Right ventricle myocardium inferior (tissue), 1 donor: ENCODE measurements around the gene CXCL9. TPM values are rescaled to one million over a fixed set of nuclear protein-coding genes. Genes with fewer than 3 reads are reported as not detected.
"Not testable (repeated sequence)": the region's sequence is repeated elsewhere in the genome, so short reads cannot be mapped to it uniquely, and the experiment has no call there.

Experiments used
- ATAC-seq: fragments of 200-7000 bp; cut with Tn5 transposase; one replicate; pipeline ENCODE4 v1.9.1; 2020; ENCODE audit warnings: mild to moderate bottlenecking, moderate library complexity
- DNase-seq: peaks from one replicate; pipeline ENCODE4 v3.0.0; 2021; ENCODE audit errors: missing footprints
- intact Hi-C: fragments of 100-400 bp; cut with DNase I; formaldehyde crosslinking; loops from one replicate; pipeline ENCODE4 v1.11.0; 2022
- long read RNA-seq: library from polyadenylated mRNA; unstranded; transcript quantifications from one replicate; pipeline ENCODE4 v2.0.0, GENCODE V29; 2021
- total RNA-seq: library from RNA; stranded (reverse); fragmentation: NEBNext Ultra II Directional; extraction: Animal tissue kit (Norgen Biotek cat#: 25700); gene quantifications from one replicate; pipeline ENCODE4 v1.2.1, GENCODE V29; 2021
- donor health status: DM: no; HTN: yes; CAD: no; lungs with severe emphysema.

CXCL9 gene
- total RNA-seq, result 0.35 TPM
- long read RNA-seq, partial matches to known transcripts, result 0 of 1 reads
- long read RNA-seq, other reads (novel, unspliced or antisense), result 1 of 1 reads

DNA sequence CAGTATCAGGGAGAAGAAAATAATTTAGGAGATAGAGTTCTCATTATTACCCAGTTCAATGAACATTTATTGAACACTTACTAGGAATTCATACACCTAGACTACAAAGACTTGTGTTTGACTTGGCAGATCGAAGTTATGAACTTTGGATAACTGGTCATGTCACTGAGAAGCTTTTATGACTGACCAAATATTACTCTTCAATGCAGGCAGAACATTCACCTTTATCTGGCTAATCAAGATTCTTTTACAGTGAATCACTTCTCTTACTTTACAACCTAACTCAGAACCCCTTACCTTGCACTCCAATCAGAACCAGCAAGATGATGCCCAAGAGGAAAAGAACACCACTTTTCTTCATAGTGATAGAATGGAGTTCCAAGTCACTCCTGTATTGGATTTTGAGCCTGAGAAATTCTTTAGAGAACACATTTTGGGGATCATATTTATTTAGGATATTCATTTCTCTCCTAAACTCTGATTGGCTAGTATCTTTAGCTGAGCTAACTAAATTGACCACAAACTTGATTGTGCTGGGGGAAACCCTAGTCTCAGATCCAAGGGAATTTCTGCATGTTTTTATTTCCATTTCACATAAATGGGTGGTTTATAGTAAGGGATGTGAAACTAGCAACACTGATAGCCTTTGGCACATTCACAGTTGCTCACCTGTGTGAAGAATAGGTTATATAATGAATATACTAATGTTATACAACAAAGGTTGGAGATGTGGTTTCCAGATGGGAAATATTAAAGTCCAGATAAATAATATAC lies at the start of gene CXCL9:
Gene CXCL9 (minus strand): TSS at position 421 of the 774 bp plus-strand sequence. CDS start 60 bp downstream, at position 361.
- DNase-seq, result no peak
- no peak for ATAC-seq
- intact Hi-C loops, result no loop called here

DNA sequence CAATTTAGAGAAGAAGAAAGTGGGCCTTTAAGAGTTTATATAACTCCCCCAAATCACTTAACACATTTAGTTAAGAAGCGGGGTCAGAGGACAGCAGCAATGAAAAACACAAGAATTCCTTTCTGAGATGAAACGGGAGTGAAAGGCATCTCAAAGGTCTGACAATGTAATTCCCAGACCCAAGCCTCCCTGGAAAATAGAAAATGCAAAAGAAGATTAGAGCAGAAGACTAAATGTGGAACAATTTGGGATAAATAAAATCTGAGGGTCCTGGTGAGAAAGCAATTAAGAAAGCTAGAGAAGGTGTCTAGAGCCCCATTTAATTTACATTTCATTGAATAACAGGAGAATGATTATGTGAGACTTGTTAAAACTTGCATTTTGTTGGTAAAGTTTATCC lies 48.1 kb upstream of the CXCL9 start:
- intact Hi-C loops, result no loop called here
- DNase-seq (no peak), ATAC-seq (no peak)

DNA sequence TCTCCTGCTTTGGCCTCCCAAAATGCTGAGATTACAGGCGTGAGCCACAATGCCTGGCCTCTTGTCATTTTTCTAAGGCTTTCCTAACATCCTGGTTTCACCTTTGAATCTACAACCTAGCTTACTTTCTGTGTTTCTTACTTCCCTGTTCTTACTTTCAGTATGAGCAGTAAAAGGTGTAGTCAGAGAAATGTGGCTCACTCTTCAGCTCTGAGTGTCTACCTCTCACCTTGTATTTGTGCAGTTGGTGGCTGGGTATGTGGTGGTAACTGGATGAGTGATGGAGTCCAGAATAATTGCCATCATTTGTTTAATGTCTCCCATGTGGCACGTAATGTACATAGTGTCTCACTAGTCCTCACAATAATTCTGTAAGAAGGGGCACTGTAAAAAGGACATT lies 47.7 kb upstream of the CXCL9 start:
- no peak for ATAC-seq
- DNase-seq, result no peak
- intact Hi-C loops, result no loop called here

DNA sequence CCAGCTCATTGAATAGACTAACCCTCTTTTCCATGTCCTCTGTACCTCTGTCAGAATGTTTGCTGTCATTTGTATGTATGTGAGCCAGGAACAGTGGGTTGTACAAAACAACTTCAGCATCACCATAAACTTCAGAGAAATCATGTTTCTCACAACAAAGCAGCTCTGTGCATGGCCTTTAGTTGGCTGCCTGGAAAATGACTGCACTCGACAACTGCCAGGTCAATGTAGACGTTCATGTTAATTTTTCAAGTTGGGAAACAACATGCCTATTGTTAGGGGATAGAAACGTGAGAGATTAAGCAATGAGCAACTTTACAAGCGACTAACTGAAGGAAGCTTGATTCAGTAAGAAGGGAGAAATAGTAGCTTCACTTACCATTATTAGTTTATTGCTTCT lies 46.4 kb upstream of the CXCL9 start:
- ATAC-seq (no peak), DNase-seq (no peak)
- intact Hi-C loops, result no loop called here

DNA sequence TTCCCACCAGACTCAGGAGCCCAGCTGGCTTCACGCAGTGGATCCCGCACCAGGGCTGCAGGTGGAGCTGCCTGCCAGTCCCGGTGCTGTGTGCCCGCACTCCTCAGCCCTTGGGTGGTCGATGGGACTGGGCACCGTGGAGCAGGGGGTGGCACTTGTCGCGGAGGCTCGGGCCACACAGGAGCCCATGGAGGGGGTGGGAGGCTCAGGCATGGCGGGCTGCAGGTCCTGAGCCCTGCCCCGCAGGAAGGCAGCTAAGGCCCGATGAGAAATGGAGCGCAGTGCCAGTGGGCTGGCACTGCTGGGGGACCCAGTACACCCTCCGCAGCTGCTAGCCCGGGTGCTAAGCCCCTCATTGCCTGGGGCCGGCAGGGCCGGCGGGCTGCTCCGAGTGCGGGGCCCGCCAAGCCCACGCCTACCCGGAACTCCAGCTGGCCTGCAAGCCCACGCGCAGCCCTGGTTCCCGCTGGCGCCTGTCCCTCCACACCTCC lies 43.3 kb upstream of the CXCL9 start:
- DNase-seq, ATAC-seq, intact Hi-C loops: not testable (repeated sequence)

DNA sequence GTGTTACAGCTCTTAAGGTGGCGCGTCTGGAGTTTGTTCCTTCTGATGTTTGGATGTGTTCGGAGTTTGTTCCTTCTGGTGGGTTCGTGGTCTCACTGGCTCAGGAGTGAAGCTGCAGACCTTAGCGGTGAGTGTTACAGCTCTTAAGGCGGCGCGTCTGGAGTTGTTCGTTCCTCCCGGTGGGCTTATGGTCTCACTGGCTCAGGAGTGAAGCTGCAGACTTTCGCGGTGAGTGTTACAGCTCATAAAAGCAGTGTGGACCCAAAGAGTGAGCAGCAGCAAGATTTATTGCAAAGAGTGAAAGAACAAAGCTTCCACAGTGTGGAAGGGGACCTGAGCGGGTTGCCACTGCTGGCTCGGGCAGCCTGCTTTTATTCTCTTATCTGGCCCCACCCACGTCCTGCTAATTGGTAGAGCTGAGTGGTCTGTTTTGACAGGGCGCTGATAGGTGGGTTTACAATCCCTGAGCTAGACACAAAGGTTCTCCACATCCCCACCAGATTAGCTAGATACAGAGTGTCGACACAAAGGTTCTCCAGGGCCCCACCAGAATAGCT lies 42.6 kb upstream of the CXCL9 start:
- DNase-seq, intact Hi-C loops, ATAC-seq: not testable (repeated sequence)

DNA sequence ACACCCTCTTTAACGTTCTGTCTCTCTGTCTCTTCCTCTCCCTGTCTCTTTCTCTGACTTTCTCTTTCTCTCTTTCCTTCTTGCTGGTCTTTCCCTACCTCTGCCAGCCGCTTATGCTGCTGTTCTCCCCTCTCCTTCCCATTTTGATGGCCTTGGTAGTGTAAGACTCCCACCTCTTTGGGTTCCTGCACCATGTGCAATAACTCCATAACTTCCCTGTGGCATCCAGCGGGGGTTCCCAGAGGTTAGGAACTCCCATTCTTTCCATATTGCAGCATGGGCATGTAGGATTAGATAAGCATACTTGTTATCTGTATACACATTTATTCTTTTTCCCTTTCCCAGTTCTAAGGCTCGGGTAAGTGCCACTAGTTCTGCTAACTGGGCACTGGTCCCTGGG lies 37.4 kb upstream of the CXCL9 start:
- DNase-seq, ATAC-seq, intact Hi-C loops: not testable (repeated sequence)

DNA sequence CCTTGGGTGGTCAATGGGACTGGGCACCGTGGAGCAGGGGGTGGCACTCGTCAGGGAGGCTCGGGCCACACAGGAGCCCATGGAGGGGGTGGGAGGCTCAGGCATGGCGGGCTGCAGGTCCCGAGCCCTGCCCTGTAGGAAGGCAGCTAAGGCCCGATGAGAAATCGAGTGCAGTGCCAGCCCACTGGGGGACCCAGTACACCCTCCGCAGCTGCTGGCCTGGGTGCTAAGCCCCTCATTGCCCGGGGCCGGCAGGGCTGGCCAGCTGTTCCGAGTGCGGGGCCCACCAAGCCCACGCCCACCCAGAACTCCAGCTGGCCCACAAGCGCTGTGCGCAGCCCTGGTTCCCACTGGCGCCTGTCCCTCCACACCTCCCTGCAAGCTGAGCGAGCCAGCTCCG lies 36.0 kb upstream of the CXCL9 start:
- intact Hi-C loops, ATAC-seq, DNase-seq: not testable (repeated sequence)

DNA sequence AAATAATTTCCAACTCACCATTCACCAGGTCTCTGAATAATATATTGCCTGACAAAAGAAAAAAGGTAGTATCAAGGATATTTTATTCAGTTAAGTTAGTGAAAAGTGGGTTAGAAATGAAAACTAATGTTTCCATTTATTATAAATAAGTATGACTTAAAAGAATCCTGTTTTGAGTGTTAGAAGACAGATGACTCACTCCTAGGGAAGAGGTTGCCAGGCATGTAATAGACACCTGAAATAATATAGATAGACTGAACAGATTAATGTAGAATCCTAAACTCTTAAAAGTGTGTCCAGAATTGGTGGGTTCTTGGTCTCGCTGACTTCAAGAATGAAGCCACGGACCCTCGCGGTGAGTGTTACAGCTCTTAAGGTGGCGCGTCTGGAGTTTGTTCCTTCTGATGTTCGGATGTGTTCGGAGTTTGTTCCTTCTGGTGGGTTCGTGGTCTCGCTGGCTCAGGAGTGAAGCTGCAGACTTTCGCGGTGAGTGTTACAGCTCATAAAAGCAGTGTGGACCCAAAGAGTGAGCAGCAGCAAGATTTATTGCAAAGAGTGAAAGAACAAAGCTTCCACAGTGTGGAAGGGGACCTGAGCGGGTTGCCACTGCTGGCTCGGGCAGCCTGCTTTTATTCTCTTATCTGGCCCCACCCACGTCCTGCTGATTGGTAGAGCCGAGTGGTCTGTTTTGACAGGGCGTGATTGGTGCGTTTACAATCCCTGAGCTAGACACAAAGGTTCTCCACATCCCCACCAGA lies 35.1 kb upstream of the CXCL9 start:
- DNase-seq, ATAC-seq, intact Hi-C loops: not testable (repeated sequence)

DNA sequence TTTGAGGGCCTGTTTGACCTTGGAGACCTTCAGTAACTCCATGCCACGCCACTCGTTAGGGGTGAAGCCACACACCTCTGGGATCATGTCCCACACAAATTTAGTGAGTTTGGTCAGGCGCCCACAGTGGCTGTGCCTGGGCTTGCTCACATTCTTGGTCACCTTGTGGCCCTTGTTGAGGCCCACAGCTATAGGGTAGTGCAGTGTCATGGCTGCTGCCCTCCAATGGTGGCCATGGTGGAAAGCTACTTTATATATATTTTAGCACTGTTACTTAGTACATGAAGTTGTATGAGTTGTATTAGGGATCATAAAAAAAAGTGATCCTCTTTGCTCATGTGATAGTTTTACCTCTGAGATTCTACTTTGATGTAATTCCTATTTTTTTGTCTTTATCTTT lies 29.5 kb upstream of the CXCL9 start:
- no peak for ATAC-seq
- DNase-seq, result no peak
- intact Hi-C loops, result no loop called here

DNA sequence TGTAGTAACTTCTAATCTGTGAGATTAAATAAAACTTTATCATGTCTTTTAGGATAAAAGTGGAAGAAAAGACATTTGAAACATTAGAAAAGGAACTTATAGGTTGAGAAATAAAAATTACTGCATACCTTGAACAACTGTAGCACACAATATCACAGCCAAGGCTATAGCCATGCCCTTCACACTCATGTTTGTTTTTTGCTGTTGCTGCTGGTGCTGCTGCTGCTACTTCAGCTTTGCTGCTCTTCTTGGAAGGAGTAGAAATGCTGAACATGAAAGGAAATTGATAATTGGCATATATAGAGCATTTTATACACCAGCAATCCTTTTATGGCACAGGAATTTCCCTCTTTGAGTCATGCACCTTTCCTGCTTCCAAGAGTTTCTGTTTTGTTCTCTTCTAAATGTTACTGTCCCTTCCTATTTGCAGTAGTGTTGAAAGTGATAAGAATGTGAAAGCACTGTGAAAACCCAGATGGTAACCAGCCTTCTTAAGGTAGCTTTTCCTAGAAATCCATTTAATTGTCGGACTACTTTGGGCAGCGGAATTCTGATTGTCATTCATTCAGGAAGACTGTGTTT lies 28.6 kb upstream of the CXCL9 start, which contains the start of gene CXCL11:
Gene CXCL11 (minus strand): TSS at position 272 of the 582 bp plus-strand sequence. CDS start 83 bp downstream, at position 189.
- no peak for ATAC-seq
- intact Hi-C loops, result no loop called here
- no peak for DNase-seq

DNA sequence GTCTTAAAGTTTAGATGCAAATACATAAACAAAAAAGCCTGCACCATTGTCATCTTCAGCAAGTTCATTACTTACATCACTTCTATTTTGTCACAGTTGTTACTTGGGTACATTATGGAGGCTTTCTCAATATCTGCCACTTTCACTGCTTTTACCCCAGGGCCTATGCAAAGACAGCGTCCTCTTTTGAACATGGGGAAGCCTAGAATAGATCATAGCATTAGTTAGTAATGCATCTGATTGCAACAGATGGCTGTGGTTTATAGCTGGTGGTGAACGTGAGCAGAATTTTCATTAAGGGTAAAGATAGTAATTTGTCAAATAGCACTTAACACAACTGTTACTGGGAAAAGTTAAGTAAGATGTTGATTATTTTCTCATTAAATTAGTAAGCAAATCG lies 27.8 kb upstream of the CXCL9 start:
- ATAC-seq (no peak), DNase-seq (no peak)
- intact Hi-C loops, result no loop called here

DNA sequence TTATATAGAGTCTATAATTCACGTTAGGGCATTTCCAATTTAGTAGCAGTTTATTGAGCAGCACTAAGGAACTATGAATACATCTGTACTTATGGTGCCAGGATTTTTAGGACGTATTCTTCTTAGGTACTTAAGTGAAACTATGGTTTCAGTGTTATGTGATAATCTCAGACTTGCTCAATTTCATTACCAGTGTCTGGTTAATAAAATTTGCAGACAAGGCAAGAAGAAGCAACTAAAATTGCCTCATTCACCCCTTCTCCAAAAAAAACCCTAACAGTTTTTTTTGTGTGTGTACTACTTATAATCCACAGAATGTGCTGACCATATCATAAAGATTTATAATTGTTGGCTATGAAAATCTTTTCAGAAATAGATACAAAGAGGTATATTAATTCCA lies 22.0 kb upstream of the CXCL9 start:
- DNase-seq (no peak), ATAC-seq (no peak)
- intact Hi-C loops, result no loop called here

DNA sequence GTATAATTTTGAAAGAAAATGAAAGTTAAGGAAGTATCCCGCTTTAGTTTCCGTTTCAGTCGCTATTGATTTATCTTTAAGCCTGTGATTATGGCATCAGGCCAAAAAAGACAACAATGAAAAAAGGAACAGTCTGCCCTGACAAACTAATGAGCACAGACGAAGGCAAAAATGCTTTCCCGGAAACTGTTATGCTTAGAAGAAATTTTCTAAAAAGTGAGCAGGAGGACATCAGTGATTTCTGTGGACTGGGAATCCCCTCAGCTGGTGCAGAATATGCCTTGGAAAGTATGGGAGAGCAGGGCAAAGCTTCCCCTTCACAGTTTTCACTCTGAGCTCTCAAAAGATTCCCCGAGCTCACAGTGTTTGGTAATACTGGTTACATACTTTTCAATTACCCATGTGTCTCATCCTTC lies 21.0 kb upstream of the CXCL9 start:
- no peak for ATAC-seq
- DNase-seq, result no peak
- intact Hi-C loops, result no loop called here

DNA sequence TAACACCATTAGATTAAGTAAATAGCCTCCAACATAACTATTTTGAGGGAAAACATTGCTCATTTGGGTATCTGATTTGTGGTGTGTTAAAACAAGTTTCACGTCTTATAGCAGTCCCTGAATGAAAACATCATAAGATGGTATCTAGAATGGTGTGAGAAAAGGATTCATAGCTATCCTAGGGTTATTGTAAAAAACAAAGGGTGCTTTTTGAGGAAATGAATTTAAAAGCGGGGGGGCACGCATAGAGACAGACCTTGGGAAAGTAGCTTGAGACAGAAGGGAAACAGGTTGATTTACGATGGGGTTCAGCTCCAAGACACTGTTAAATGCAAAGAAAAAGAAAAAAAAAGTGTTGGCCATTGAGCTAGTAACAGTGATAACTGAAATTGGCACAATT lies 16.8 kb upstream of the CXCL9 start:
- intact Hi-C loops, result no loop called here
- ATAC-seq, result no peak

DNA sequence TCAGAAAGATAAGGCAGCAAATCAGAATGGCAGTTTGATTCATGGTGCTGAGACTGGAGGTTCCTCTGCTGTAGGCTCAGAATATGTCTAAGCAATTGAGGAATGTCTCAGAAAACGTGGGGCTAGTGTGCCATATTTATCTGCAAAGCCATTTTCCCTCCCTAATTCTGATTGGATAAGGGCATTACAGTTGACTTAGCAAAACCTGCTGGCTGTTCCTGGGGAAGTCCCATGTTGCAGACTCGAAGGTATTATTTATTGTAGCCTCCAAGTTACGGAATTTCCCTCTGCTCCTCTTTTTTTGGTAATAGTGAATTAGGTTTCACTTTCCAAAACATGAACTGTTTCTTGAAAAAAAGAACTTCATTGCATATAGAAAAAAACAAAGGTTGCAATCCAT lies 16.1 kb upstream of the CXCL9 start, which contains the start of gene CXCL10:
Gene CXCL10 (minus strand): TSS at position 109 of the 400 bp plus-strand sequence. CDS start 66 bp downstream, at position 43.
- intact Hi-C loops, result no loop called here

More for the DNA sequence above, 16.8 kb upstream of the CXCL9 start:
- no peak for DNase-seq

DNA sequence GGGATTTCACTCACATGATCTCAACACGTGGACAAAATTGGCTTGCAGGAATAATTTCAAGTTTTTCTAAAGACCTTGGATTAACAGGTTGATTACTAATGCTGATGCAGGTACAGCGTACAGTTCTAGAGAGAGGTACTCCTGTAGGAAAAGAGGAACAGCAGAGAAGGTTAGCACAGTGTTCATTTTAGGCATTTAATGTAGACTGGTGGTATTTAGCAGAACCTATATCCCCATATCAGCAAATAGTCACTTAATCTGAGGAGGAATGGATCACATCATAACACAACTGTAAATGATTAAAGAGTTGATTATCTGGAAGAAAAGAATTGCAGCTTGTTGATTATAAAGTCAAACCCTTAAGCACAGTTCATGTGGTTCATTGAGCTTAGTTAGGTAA lies 15.4 kb upstream of the CXCL9 start:
- intact Hi-C loops, result no loop called here
- no peak for ATAC-seq
- DNase-seq, result no peak

More for the DNA sequence above, 16.1 kb upstream of the CXCL9 start, which contains the start of gene CXCL10:
- ATAC-seq (no peak), DNase-seq (no peak)

DNA sequence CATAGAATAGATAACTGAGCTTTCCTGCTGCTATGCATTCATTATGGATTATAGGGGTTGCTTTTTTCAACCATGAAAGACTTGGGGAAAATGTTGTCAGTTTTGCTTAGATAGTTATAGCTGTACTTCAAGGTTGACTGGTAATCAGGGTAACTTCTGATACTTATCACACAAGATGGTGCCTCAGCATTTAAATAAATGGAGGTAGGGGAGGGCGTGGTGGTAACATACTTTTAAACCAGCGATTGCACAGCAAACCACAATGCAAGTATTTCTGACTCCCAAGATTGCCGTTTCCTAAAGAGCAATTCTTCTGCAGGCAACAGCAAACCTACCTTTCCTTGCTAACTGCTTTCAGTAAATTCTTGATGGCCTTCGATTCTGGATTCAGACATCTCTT lies 14.7 kb upstream of the CXCL9 start:
- intact Hi-C loops, result no loop called here
- ATAC-seq (no peak), DNase-seq (no peak)
